IMR-90 (cell line): ENCODE results near the gene UBL3. TPM values are rescaled to one million over a fixed set of nuclear protein-coding genes. Genes with fewer than 3 reads are reported as not detected.

Experiments used
- ATAC-seq: fragments of 200-7000 bp; cut with Tn5 transposase; 2 replicates; pipeline ENCODE4 v1.9.1; 2020; ENCODE audit warnings: low read depth, mild to moderate bottlenecking, moderate library complexity
- BruUV-seq: library from RNA; stranded (reverse); fragments of 400-500 nt; replicated peaks from 2 replicates; lab custom pipeline; 2021; lab: Mats Ljungman, UMichigan
- CTCF ChIA-PET: fragments of 300-600 bp; formaldehyde crosslinking; extraction: SDS; loops from one replicate; lab custom pipeline; 2021; ENCODE audit warnings: antibody characterized with exemption; lab: Yijun Ruan, JAX
- POLR2A ChIA-PET: fragments of 300-600 bp; sonication (Branson Sonifier 250); formaldehyde crosslinking; loops from one replicate; lab custom pipeline; 2022; ENCODE audit warnings: antibody characterized with exemption; ENCODE audit not compliant: unreplicated experiment; lab: Charles Lee
- DNase-seq: peaks from one replicate; pipeline ENCODE4 v3.0.0; 2013
- H2AFZ ChIP-seq: replicated peaks from 2 replicates; pipeline ENCODE3; 2013; ENCODE audit warnings: low read length, mild to moderate bottlenecking; ENCODE audit not compliant: poor library complexity
- H2AK5ac ChIP-seq: 2 replicates; pipeline ENCODE4 v1.6.1; 2013; ENCODE audit warnings: low read depth, low read length, inconsistent platforms
- H2AK9ac ChIP-seq: replicated peaks from 2 replicates; pipeline ENCODE3; 2013; ENCODE audit warnings: mild to moderate bottlenecking, low read depth, low read length, moderate library complexity; ENCODE audit not compliant: poor library complexity
- H2BK120ac ChIP-seq: 2 replicates; pipeline ENCODE4 v1.6.1; 2013; ENCODE audit warnings: low read depth, low read length, inconsistent platforms
- H2BK15ac ChIP-seq: 3 replicates; pipeline ENCODE4 v1.6.1; 2013; ENCODE audit warnings: low read depth, low read length, inconsistent platforms
- H2BK20ac ChIP-seq: 2 replicates; pipeline ENCODE4 v1.6.1; 2013; ENCODE audit warnings: low read depth, mild to moderate bottlenecking, inconsistent platforms, low read length, moderate library complexity
- H2BK5ac ChIP-seq: 2 replicates; pipeline ENCODE4 v1.6.1; 2013; ENCODE audit warnings: mild to moderate bottlenecking, low read depth, low read length, inconsistent platforms; ENCODE audit not compliant: poor library complexity, severe bottlenecking
- H3K14ac ChIP-seq: replicated peaks from 2 replicates; pipeline ENCODE4 v1.6.1; 2013; ENCODE audit warnings: low read depth, low read length, inconsistent platforms
- H3K18ac ChIP-seq: 2 replicates; pipeline ENCODE4 v1.6.1; 2013; ENCODE audit warnings: low read depth, low read length, control low read depth
- H3K23ac ChIP-seq: 2 replicates; pipeline ENCODE4 v1.6.1; 2013; ENCODE audit warnings: low read depth, low read length, inconsistent platforms
- H3K27ac ChIP-seq: 2 replicates; pipeline ENCODE4 v1.5.1; 2013; ENCODE audit warnings: mild to moderate bottlenecking, control low read depth, low read length; ENCODE audit not compliant: insufficient read depth
- H3K27me3 ChIP-seq: 2 replicates; pipeline ENCODE4 v1.6.1; 2013; ENCODE audit warnings: low read length; ENCODE audit not compliant: control insufficient read depth, insufficient read depth
- H3K36me3 ChIP-seq: 2 replicates; pipeline ENCODE4 v1.6.1; 2013; ENCODE audit warnings: low read length, mixed read lengths; ENCODE audit not compliant: control insufficient read depth, insufficient read depth
- H3K4ac ChIP-seq: 2 replicates; pipeline ENCODE4 v1.6.1; 2013; ENCODE audit warnings: low read depth, low read length, inconsistent platforms
- H3K4me1 ChIP-seq: 2 replicates; pipeline ENCODE4 v1.6.1; 2013; ENCODE audit warnings: low read length, mixed read lengths; ENCODE audit not compliant: control insufficient read depth, insufficient read depth
- H3K4me2 ChIP-seq: 2 replicates; pipeline ENCODE4 v1.6.1; 2013; ENCODE audit warnings: low read depth, mild to moderate bottlenecking, control low read depth, low read length, moderate library complexity
- H3K4me3 ChIP-seq: 2 replicates; pipeline ENCODE4 v1.5.1; 2013; ENCODE audit warnings: low read depth, mild to moderate bottlenecking, control low read depth, low read length, moderate library complexity; ENCODE audit not compliant: insufficient read depth
- H3K56ac ChIP-seq: 2 replicates; pipeline ENCODE4 v1.6.1; 2013; ENCODE audit warnings: low read length, inconsistent platforms; ENCODE audit not compliant: insufficient read depth; ENCODE audit errors: extremely low read depth
- H3K79me1 ChIP-seq, 2 experiments: 2 replicates each; pipeline ENCODE4 v1.6.1; 2013; ENCODE audit warnings: low read length in 2 of 2, inconsistent platforms in 1 of 2, low read depth in 1 of 2
- H3K9ac ChIP-seq: 2 replicates; pipeline ENCODE4 v1.6.1; 2013; ENCODE audit warnings: low read depth, low read length, control low read depth
- H3K9me1 ChIP-seq: 2 replicates; pipeline ENCODE4 v1.6.1; 2013; ENCODE audit warnings: low read length, inconsistent platforms; ENCODE audit not compliant: insufficient read depth
- H3K9me3 ChIP-seq: 2 replicates; pipeline ENCODE4 v1.6.1; 2013; ENCODE audit warnings: low read length; ENCODE audit not compliant: control insufficient read depth, insufficient read depth
- H4K20me1 ChIP-seq: 2 replicates; pipeline ENCODE4 v1.6.1; 2013; ENCODE audit warnings: low read length, inconsistent platforms; ENCODE audit not compliant: insufficient read depth
- H4K5ac ChIP-seq: 2 replicates; pipeline ENCODE4 v1.6.1; 2013; ENCODE audit warnings: mild to moderate bottlenecking, low read depth, low read length, control low read depth
- H4K8ac ChIP-seq, 2 experiments: 2 replicates each; pipeline ENCODE4 v1.6.1; 2013; ENCODE audit warnings: low read depth in 2 of 2, low read length in 2 of 2, control low read depth in 1 of 2, inconsistent platforms in 1 of 2
- H4K91ac ChIP-seq: 2 replicates; pipeline ENCODE4 v1.6.1; 2013; ENCODE audit warnings: low read depth, low read length, inconsistent platforms; ENCODE audit not compliant: insufficient read depth
- CEBPB ChIP-seq: IDR thresholded peaks from 2 replicates; pipeline ENCODE4 v1.6.1; 2012; ENCODE audit warnings: low read depth, low read length, improper control_type of control experiment
- MAFK ChIP-seq: IDR thresholded peaks from 2 replicates; pipeline ENCODE4 v1.6.1; 2012; ENCODE audit warnings: low read depth, low read length, improper control_type of control experiment
- WGBS, 2 experiments: methylation state at CpG; one replicate each; pipeline versions ENCODE4 v1.1.5 to v1.1.7; 2013; ENCODE audit warnings: missing lambda C conversion rate in 2 of 2; ENCODE audit not compliant: insufficient read length in 1 of 2; ENCODE audit errors: extremely low coverage in 2 of 2; 5-methylcytosine and 5-hydroxymethylcytosine counted together
- dilution Hi-C: fragments of 300-500 bp; cut with HindIII; formaldehyde crosslinking; loops from one replicate; pipeline ENCODE4 v1.14.3; 2018; ENCODE audit warnings: low sequenced_read_pairs; ENCODE audit not compliant: unreplicated experiment
- in situ Hi-C: fragments of 300-500 bp; cut with MboI; formaldehyde crosslinking; loops from 3 replicates; pipeline ENCODE4 v1.14.3; 2019; ENCODE audit warnings: low sequenced_read_pairs, inconsistent platforms, mixed read lengths
- intact Hi-C: fragments of 100-400 bp; cut with micrococcal nuclease; formaldehyde crosslinking; loops from 2 replicates; pipeline ENCODE4 v1.10.0; 2022
- polyA plus RNA-seq, 3 experiments: library from polyadenylated mRNA; depleted of rRNA; stranded (reverse); fragments of >200 nt; gene quantifications; 2 replicates each; pipeline ENCODE4 v1.2.3, GENCODE V29; 2012; ENCODE audit warnings: low replicate concordance in 1 of 3
- total RNA-seq: library from RNA; depleted of rRNA; stranded (reverse); fragments of >200 nt; gene quantifications from 2 replicates; pipeline ENCODE4 v1.2.3, GENCODE V29; 2012

Gene UBL3
- total and polyA plus RNA-seq, 2 of the 4 experiments (the other 2 are of a cell fraction): 16.0 to 19.9 TPM

GRCh38 chr13:29802621-29803020 is 47.8 kb downstream of the UBL3 start:
- WGBS, 2 experiments: no CpG with 5 or more reads among the region's 1 CpG
- BruUV-seq: no TSS peak
- no peak overlapping the region for H3K23ac ChIP-seq
- peaks cover 7% of the 10 kb centered on the region; the same call in 1 of the 2 replicates for H3K4me1 ChIP-seq
- H4K5ac ChIP-seq: no peak overlapping the region
- H2BK20ac ChIP-seq: no peak overlapping the region
- H2BK120ac ChIP-seq: no peak overlapping the region
- no peak overlapping the region for H3K14ac ChIP-seq
- H2AK9ac ChIP-seq: no peak overlapping the region
- DNase-seq: peak; percentile 32
- ChIA-PET POLR2A (interaction anchor here (0.6 kb wide), 1 partner anchor 29 kb away, joined by 5 read pairs; no protein-coding TSS in a partner anchor), CTCF (no interaction called here)
- H4K91ac ChIP-seq: no peak overlapping the region
- peak; percentile 46 for ATAC-seq
- H4K20me1 ChIP-seq: peaks cover 35% of the 10 kb centered on the region
- no peak overlapping the region for H3K4me3 ChIP-seq
- no peaks in the 10 kb centered on the region for H3K36me3 ChIP-seq
- no peak overlapping the region for H2AFZ ChIP-seq
- no peak overlapping the region for H3K4ac ChIP-seq
- H3K9ac ChIP-seq: no peak overlapping the region
- dilution Hi-C loops (no loop called here), intact Hi-C loops (no loop called here), in situ Hi-C loops (no loop called here)
- TF ChIP-seq CEBPB (0 out of 2 replicates have a peak, but pooled peaks have one; percentile 4), MAFK (no peak)
- H3K79me1 ChIP-seq: peaks cover 21 to 57% of the 10 kb centered on the region in 2 experiments
- no peak overlapping the region for H2BK15ac ChIP-seq
- no peak overlapping the region for H3K27ac ChIP-seq
- H3K9me1 ChIP-seq: no peaks in the 10 kb centered on the region
- H2AK5ac ChIP-seq: no peak overlapping the region
- no peak overlapping the region for H4K8ac ChIP-seq
- no peaks in the 10 kb centered on the region for H3K27me3 ChIP-seq
- no peak overlapping the region for H3K18ac ChIP-seq
- H3K4me2 ChIP-seq: peak overlapping the region; percentile 48; the same call in 1 of the 2 replicates
- H3K56ac ChIP-seq: no peak overlapping the region
- H3K9me3 ChIP-seq: no peaks in the 10 kb centered on the region
- H2BK5ac ChIP-seq: no peak overlapping the region
